Gastrocnemius medialis (tissue), 4 donors: ENCODE measurements around the gene AK1. TPM values are rescaled to one million over a fixed set of nuclear protein-coding genes. Genes with fewer than 3 reads are reported as not detected.
A peak's percentile ranks its signal among the peaks of the same experiment; 100 is the strongest.

Experiments
- ATAC-seq, 2 donors: fragments of 150-250 bp; one replicate each; pipeline ENCODE4 v1.9.1; 2016
- DNase-seq, 2 donors: peaks; one replicate each; pipeline ENCODE4 v3.0.0-alpha.2; 2019
- H3K27ac ChIP-seq, 4 donors: fragments of 200-600 bp; sonication (generic); 1 replicate in 1 of 4; 2 replicates in 3 of 4; pipeline ENCODE4 v1.5.1; 2016 to 2018; ENCODE audit warnings: mild to moderate bottlenecking in 2 of 4, moderate library complexity in 1 of 4
- H3K27me3 ChIP-seq, 3 donors: fragments of 200-600 bp; sonication (generic) in 2 of 3; 1 replicate in 1 of 3; 2 replicates in 2 of 3; pipeline versions ENCODE4 v1.5.1 to v1.6.0; 2016 to 2019; ENCODE audit warnings: mild to moderate bottlenecking in 1 of 3, moderate library complexity in 1 of 3
- H3K36me3 ChIP-seq, 2 donors: fragments of 200-600 bp; sonication (generic) in 1 of 2; one replicate each; pipeline ENCODE4 v1.5.1; 2017 to 2018
- H3K4me1 ChIP-seq, 2 donors: fragments of 200-600 bp; sonication (generic) in 1 of 2; one replicate each; pipeline ENCODE4 v1.5.1; 2016 to 2017; ENCODE audit warnings: mild to moderate bottlenecking in 2 of 2
- H3K4me3 ChIP-seq, 4 donors: fragments of 200-600 bp; sonication (generic) in 3 of 4; 1 replicate in 1 of 4; 2 replicates in 3 of 4; pipeline ENCODE4 v1.5.1; 2016 to 2019; ENCODE audit warnings: mild to moderate bottlenecking in 2 of 4
- H3K9me3 ChIP-seq, 3 donors: fragments of 200-600 bp; sonication (generic) in 2 of 3; 1 replicate in 1 of 3; 2 replicates in 2 of 3; pipeline ENCODE4 v1.5.1; 2016 to 2019
- POLR2A ChIP-seq, 2 donors: fragments of 450-650 bp; IDR thresholded peaks; one replicate each; pipeline ENCODE4 v1.6.1; 2017; ENCODE audit warnings: antibody characterized with exemption in 2 of 2, mild to moderate bottlenecking in 2 of 2, moderate library complexity in 2 of 2
- in situ Hi-C, 4 donors: fragments of 200-750 bp; cut with MboI; loops; one replicate each; pipeline versions ENCODE4 v1.15.0 to v1.8.0; 2017; ENCODE audit warnings: low sequenced_read_pairs in 4 of 4
- intact Hi-C: fragments of 100-400 bp; cut with DNase I; formaldehyde crosslinking; loops from one replicate; pipeline ENCODE4 v1.15.1; 2023; ENCODE audit warnings: low total_unique reads
- total RNA-seq, 4 donors: library from RNA; depleted of rRNA; stranded (reverse); fragments of >200 nt; gene quantifications; one replicate each; pipeline versions ENCODE4 v1.1.0 to v1.2.3, GENCODE V29; 2016
- TF ChIP-seq, protein P1 (sequence below), 5 experiments: fragments of 450-650 bp in 3 of 5; fragments of 200-600 bp in 2 of 5; sonication (generic) in 2 of 5; IDR thresholded peaks in 4 of 5; conservative IDR thresholded peaks in 1 of 5; 1 replicate in 4 of 5; 2 replicates in 1 of 5; pipeline ENCODE4 v1.5.1; 2016 to 2019; ENCODE audit warnings: antibody characterized with exemption in 5 of 5, mild to moderate bottlenecking in 3 of 5, moderate library complexity in 3 of 5

Gene AK1
- total RNA-seq, 4 donors from 2014 or later = 240 to 489 (median 359) TPM

DNA sequence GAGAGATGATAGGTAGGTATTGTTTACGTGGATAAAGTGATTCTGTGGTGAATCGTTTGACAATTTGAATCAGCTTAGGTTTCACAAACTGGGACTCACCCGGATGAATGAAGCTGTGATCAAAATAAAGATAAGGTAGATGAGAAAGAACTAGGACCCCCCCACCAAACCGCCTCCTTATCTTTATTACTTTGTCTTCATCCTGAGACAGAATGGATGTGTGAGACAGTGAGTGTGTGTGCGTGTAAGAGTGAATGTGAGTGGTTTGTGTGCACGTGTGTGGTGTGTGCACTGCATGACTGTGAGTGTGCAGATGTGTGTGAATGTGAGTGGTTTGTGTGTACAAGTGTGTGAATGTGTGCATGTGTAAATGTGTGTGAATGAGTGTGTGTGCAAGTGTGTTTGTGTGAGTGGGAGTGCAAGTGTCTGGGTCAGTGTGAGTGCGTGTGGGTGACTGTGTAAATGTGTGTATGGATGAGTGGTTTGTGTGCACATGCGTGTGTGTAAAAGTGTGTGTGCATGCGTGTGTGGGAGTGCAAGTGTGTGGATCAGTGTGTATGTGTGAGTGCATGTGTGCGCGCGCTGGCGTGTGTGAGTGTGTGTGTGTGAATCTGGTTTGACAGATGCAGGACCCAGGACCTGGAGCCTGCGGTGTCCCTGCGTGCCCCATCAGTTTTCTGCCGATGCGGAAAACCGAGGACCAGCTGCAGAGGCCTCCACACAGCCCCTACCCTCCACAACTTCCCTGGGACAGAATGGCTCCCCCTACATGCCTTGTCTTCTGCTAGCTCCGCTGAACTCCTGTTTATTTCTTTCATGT is 11.6 kb downstream of the AK1 start:
- Histone ChIP-seq H3K27me3 (no peaks in the 10 kb centered on the region), H3K4me3 (no peak overlapping the region), H3K9me3 (no peaks in the 10 kb centered on the region), H3K27ac (peak overlapping the region in 2 of 4 donors; percentile 74 to 77), H3K36me3 (peaks cover 0 to 31% of the 10 kb centered on the region in 2 donors), H3K4me1 (peaks cover 20 to 36% of the 10 kb centered on the region in 2 donors)
- no peak for TF ChIP-seq POLR2A (IDR thresholded peaks at IDR 0.05)
- TF ChIP-seq, protein P1, sequence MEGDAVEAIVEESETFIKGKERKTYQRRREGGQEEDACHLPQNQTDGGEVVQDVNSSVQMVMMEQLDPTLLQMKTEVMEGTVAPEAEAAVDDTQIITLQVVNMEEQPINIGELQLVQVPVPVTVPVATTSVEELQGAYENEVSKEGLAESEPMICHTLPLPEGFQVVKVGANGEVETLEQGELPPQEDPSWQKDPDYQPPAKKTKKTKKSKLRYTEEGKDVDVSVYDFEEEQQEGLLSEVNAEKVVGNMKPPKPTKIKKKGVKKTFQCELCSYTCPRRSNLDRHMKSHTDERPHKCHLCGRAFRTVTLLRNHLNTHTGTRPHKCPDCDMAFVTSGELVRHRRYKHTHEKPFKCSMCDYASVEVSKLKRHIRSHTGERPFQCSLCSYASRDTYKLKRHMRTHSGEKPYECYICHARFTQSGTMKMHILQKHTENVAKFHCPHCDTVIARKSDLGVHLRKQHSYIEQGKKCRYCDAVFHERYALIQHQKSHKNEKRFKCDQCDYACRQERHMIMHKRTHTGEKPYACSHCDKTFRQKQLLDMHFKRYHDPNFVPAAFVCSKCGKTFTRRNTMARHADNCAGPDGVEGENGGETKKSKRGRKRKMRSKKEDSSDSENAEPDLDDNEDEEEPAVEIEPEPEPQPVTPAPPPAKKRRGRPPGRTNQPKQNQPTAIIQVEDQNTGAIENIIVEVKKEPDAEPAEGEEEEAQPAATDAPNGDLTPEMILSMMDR (IDR thresholded peaks at IDR 0.05 in 4 of 5, conservative IDR thresholded peaks at IDR 0.05 in 1 of 5) = no peak
- in situ Hi-C loops (loop anchor here in 1 of 4 donors (10.0 kb wide), 1 partner anchor 61 kb away; the partner anchor contains the start of gene FPGS), intact Hi-C loops (no loop called here)
- ATAC-seq (no peak), DNase-seq (no peak)

DNA sequence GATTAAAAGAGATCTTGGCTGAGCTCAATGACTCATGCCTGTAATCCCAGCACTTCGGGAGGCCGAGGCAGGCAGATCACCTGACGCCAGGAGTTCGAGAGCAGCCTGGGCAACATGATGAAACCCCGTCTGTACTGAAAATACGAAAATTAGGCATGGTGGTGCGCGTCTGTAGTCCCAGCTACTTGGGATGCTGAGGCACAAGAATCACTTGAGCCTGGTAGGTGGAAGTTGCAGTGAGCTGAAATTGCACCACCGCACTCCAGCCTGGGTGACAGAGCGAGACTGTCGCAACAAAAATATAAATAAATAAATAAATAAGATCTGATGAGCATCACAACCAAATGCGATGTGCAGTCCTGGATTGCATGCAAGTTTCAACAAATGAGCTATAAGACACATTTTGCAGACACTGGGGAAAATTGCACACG is 14.3 kb downstream of the AK1 start:
- no peaks in the 10 kb centered on the region for H3K27me3 ChIP-seq
- in situ Hi-C loops = loop anchor here in 1 of 4 donors (10.0 kb wide), 1 partner anchor 58 kb away; the partner anchor contains the start of gene FPGS
- peak overlapping the region; percentile 67 to 80 (median 74) for H3K27ac ChIP-seq

DNA sequence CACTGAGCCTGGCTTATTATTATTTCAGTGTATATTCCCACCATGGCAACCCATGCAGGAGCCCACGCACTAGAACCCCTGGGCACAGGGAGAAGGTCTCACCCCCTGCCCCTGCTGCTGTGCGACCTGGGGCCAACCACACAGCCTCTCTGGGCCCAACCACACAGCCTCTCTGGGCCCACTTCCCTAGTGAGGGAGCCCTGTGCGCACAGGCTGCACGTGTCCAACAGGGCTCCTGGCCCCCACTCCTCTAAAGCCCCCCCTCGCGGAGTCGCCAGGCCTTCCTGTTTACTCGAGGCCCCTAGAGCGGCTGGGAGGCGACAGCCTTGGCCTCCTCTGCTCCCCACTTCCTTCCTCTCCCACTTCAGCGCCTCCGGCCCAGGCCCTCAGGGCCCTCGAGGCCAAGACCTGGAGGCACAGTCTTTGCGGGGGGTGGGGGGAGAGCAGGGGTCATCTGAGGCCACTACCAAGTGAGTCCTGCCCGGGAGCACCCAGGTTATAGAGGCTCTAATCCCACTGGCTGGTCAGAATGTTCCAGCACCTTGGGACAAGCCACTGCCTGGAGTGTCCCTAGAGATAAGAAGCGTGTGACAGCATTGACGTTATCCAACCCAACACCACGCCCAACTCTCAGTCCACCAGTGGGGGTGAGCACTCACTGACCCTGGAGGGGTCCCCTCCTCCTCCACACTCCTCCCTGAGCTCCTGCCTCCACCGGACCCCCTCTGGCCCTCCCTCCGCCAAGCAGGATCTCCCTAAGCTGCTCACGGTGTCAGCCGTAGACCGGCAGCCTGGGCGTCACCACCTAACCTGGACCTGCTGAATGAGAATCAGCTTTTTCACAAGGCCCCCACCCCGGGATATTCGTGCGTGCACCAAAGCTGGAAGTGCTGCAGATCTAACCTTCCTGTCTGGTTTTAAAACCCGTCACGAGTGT is 15.1 kb downstream of the AK1 start:
- TF ChIP-seq, protein P1 (IDR thresholded peaks at IDR 0.05 in 4 of 5, conservative IDR thresholded peaks at IDR 0.05 in 1 of 5) = no peak
- TF ChIP-seq POLR2A (IDR thresholded peaks at IDR 0.05) = no peak
- H3K27ac ChIP-seq = peak overlapping the region; percentile 67 to 80 (median 74)
- in situ Hi-C loops = loop anchor here in 1 of 4 donors (10.0 kb wide), 1 partner anchor 58 kb away; the partner anchor contains the start of gene FPGS
- no peak overlapping the region for H3K4me3 ChIP-seq
- DNase-seq (peak; percentile 61 to 68), ATAC-seq (peak; percentile 55 to 79)
- intact Hi-C loops = no loop called here
- H3K27me3 ChIP-seq = no peaks in the 10 kb centered on the region
- H3K9me3 ChIP-seq = no peaks in the 10 kb centered on the region
- no peaks in the 10 kb centered on the region for H3K36me3 ChIP-seq
- peaks cover 35 to 47% of the 10 kb centered on the region in 2 donors for H3K4me1 ChIP-seq

More for the DNA sequence above, 14.3 kb downstream of the AK1 start:
- Histone ChIP-seq H3K4me1 (peaks cover 27 to 42% of the 10 kb centered on the region in 2 donors), H3K4me3 (no peak overlapping the region), H3K9me3 (no peaks in the 10 kb centered on the region), H3K36me3 (peaks cover 0 to 8% of the 10 kb centered on the region in 2 donors)
- DNase-seq = no peak
- no peak for ATAC-seq
- intact Hi-C loops = no loop called here
- no peak for TF ChIP-seq POLR2A (IDR thresholded peaks at IDR 0.05)
- TF ChIP-seq, protein P1 (IDR thresholded peaks at IDR 0.05 in 4 of 5, conservative IDR thresholded peaks at IDR 0.05 in 1 of 5) = no peak

DNA sequence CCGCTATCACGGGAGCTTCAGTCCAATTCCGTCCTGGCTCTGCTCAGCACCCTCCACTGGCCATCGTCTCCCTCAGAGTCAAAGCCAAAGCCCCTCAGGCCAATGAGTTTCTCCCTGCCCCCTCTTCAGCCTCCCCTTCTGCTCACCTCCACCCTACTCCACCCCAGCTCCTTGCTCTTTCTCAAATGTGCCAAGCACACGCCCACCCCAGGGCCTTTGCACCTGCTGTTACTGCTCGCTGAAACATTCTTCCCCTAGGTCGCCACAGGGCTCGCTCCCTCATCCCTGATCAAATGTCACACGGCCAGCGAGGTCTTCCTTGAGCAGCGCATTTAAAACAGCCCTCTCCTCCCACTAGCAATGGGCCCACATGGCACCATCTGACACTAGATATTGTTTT is 16.7 kb downstream of the AK1 start:
- Histone ChIP-seq H3K4me3 (no peak overlapping the region), H3K4me1 (peaks cover 37 to 48% of the 10 kb centered on the region in 2 donors), H3K27ac (peak overlapping the region in 3 of 4 donors; percentile 69 to 80 (median 78)), H3K36me3 (no peaks in the 10 kb centered on the region), H3K9me3 (no peaks in the 10 kb centered on the region), H3K27me3 (no peaks in the 10 kb centered on the region)
- intact Hi-C loops = no loop called here
- no peak for TF ChIP-seq POLR2A (IDR thresholded peaks at IDR 0.05)
- TF ChIP-seq, protein P1 (IDR thresholded peaks at IDR 0.05 in 4 of 5, conservative IDR thresholded peaks at IDR 0.05 in 1 of 5) = no peak
- DNase-seq (no peak), ATAC-seq (no peak)
- in situ Hi-C loops = loop anchor here in 1 of 4 donors (10.0 kb wide), 1 partner anchor 56 kb away; the partner anchor contains the start of gene FPGS
